T-cell (primary cell): Measurements from ENCODE around the gene DNMT3A. TPM values are rescaled to one million over a fixed set of nuclear protein-coding genes. Genes with fewer than 3 reads are reported as not detected.

Source experiments
- ATAC-seq, 4 experiments: fragments of 200-7000 bp in 3 of 4; fragments of 150-1000 bp in 1 of 4; cut with Tn5 transposase; replicated peaks in 1 of 4; 1 replicate in 3 of 4; 2 replicates in 1 of 4; pipeline ENCODE4 v1.10.0; 2021; ENCODE audit warnings: moderate library complexity in 3 of 4, mild to moderate bottlenecking in 2 of 4, moderate number of reproducible peaks in 1 of 4
- CTCF ChIA-PET, 2 donors: fragments of 300-600 bp; sonication (Branson Sonifier 250); formaldehyde crosslinking; loops; one replicate each; lab custom pipeline; 2022; ENCODE audit warnings: antibody characterized with exemption in 2 of 2; lab: Charles Lee
- POLR2A ChIA-PET, 2 donors: fragments of 300-600 bp; sonication (Branson Sonifier 250); formaldehyde crosslinking; loops; one replicate each; lab custom pipeline; 2022; ENCODE audit warnings: antibody characterized with exemption in 2 of 2; lab: Charles Lee
- DNase-seq, 35 experiments: peaks; one replicate each; pipeline versions ENCODE4 v3.0.0 to v3.0.0-alpha.2; 2013 to 2023
- H3K27ac ChIP-seq: one replicate; pipeline ENCODE4 v1.5.1; 2013; ENCODE audit warnings: low read length
- H3K27me3 ChIP-seq, 2 experiments: replicated peaks in 1 of 2; 1 replicate in 1 of 2; 2 replicates in 1 of 2; pipeline versions ENCODE4 v1.6.1 to v1.7.0; 2013; ENCODE audit warnings: low read length in 1 of 2, mixed read lengths in 1 of 2; ENCODE audit not compliant: control insufficient read depth in 2 of 2, insufficient read depth in 2 of 2; ENCODE audit errors: extremely low read depth in 1 of 2
- H3K36me3 ChIP-seq, 2 donors: 1 replicate in 1 of 2; 2 replicates in 1 of 2; pipeline versions ENCODE4 v1.6.1 to v1.7.0; 2013; ENCODE audit warnings: low read length in 1 of 2; ENCODE audit not compliant: control insufficient read depth in 2 of 2, insufficient read depth in 1 of 2; ENCODE audit errors: extremely low read depth in 1 of 2
- H3K4me1 ChIP-seq, 2 experiments: 1 replicate in 1 of 2; 2 replicates in 1 of 2; pipeline versions ENCODE4 v1.6.1 to v1.7.0; 2013; ENCODE audit warnings: low read length in 2 of 2, mixed read lengths in 1 of 2; ENCODE audit not compliant: insufficient read depth in 2 of 2, control insufficient read depth in 1 of 2; ENCODE audit errors: extremely low read depth in 1 of 2
- H3K4me3 ChIP-seq, 2 donors: 1 replicate in 1 of 2; 2 replicates in 1 of 2; pipeline versions ENCODE4 v1.5.1 to v1.7.0; 2013; ENCODE audit warnings: mild to moderate bottlenecking in 2 of 2, low read length in 1 of 2, moderate library complexity in 1 of 2; ENCODE audit not compliant: control insufficient read depth in 1 of 2; ENCODE audit errors: extremely low read depth in 1 of 2
- H3K9me3 ChIP-seq: 2 replicates; pipeline ENCODE4 v1.7.0; 2013
- H3K27ac Mint-ChIP-seq, 2 donors: one replicate each; pipeline ENCODE4 v1.8.0; 2020 to 2021; ENCODE audit warnings: mild to moderate bottlenecking in 2 of 2, mixed read lengths in 2 of 2
- H3K27me3 Mint-ChIP-seq, 2 donors: one replicate each; pipeline ENCODE4 v1.8.0; 2021 to 2022; ENCODE audit warnings: mixed read lengths in 2 of 2
- H3K36me3 Mint-ChIP-seq: one replicate; pipeline ENCODE4 v1.8.0; 2021; ENCODE audit warnings: mixed read lengths
- H3K4me1 Mint-ChIP-seq, 3 donors: one replicate each; pipeline ENCODE4 v1.8.0; 2020 to 2022; ENCODE audit warnings: mixed read lengths in 3 of 3, mild to moderate bottlenecking in 1 of 3
- H3K4me3 Mint-ChIP-seq, 3 donors: one replicate each; pipeline ENCODE4 v1.8.0; 2020 to 2022; ENCODE audit warnings: mild to moderate bottlenecking in 3 of 3, mixed read lengths in 3 of 3, moderate library complexity in 3 of 3
- H3K9me3 Mint-ChIP-seq, 3 donors: one replicate each; pipeline ENCODE4 v1.8.0; 2020 to 2022; ENCODE audit warnings: mixed read lengths in 3 of 3
- WGBS: methylation state at CpG from one replicate; pipeline ENCODE4 v1.1.5; 2013; ENCODE audit warnings: missing lambda C conversion rate; ENCODE audit not compliant: insufficient coverage; 5-methylcytosine and 5-hydroxymethylcytosine counted together
- total RNA-seq, 35 experiments: library from RNA in 6 of 35; stranded (reverse) in 6 of 35; fragments of 120-200 nt in 1 of 35; gene quantifications; one replicate each; pipeline versions ENCODE4 v1.2.1 to v1.2.4 and lab custom pipeline; 2013 to 2026

The DNMT3A gene
- total RNA-seq (100 to 1,000 TPM in 1 of 5 donors, 10 to 100 TPM in 4; 78.7 to 125 (median 93.2) TPM), total RNA-seq (lab: John Stamatoyannopoulos, UW) (72.1 to 173 (median 147) reads per million in 29 experiments)
- 41.0 TPM for total RNA-seq (2013)

- peak; percentile 45 to 65 (median 64) for ATAC-seq
- Histone ChIP-seq H3K4me1 (peaks cover 22 to 45% of the 10 kb centered on the region in 2 experiments), H3K36me3 (no peaks in the 10 kb centered on the region), H3K4me3 (peak within 1 kb of the TSS; percentile 42 to 59), H3K27ac (no peak within 1 kb of the TSS), H3K9me3 (no peaks in the 10 kb centered on the region), H3K27me3 (peaks cover 0 to 3% of the 10 kb centered on the region in 2 experiments)
- DNase-seq: peak in 32 of 35 experiments; percentile 29 to 77 (median 49)
- H3K27ac Mint-ChIP-seq: peak within 1 kb of the TSS in 1 of 2 donors; percentile 59
- H3K36me3 Mint-ChIP-seq: no peaks in the 10 kb centered on the region
- H3K9me3 Mint-ChIP-seq: no peaks in the 10 kb centered on the region
- peak within 1 kb of the TSS; percentile 74 to 81 (median 81) for H3K4me3 Mint-ChIP-seq
- CTCF ChIA-PET: interaction anchor here in 1 of 2 donors (1.8 kb wide), 1 partner anchor 20 kb away, joined by 9 read pairs; no protein-coding TSS in a partner anchor
- 0% methylated on average over 87 of the region's 100 CpGs for WGBS
- H3K27me3 Mint-ChIP-seq: no peaks in the 10 kb centered on the region
- peaks cover 29 to 33% (median 31%) of the 10 kb centered on the region in 3 donors for H3K4me1 Mint-ChIP-seq
- POLR2A ChIA-PET: no interaction called here
Observed at GRCh38 chr2:25341753-25342371, at the start of gene DNMT3A. Gene DNMT3A, minus strand, starts transcription at chr2:25341925. Its CDS starts 27,941 bp downstream, at chr2:25313984.

DNA sequence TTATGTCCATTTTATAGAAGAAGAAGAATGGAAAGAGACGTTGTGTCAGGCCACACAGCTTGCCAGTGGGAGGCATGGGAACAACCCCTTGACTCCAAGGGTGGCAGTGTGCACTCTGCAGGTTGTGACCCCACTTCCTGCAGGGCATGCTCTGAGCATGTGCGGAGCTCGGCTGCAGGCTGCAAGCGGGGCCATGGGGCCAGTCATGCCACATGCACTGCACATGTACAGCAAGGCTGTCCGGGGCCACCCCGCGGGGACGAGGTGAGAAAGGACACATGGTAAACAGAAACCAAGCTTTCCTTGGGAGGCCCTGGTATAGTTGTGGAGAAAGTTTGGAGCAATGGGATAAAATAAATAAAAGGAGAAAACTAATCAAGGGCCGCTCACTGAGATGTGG lies 47.4 kb upstream of the DNMT3A start:
- H3K27ac ChIP-seq: no peak overlapping the region
- H3K27me3 Mint-ChIP-seq: no peaks in the 10 kb centered on the region
- POLR2A ChIA-PET: no interaction called here
- H3K27me3 ChIP-seq: no peaks in the 10 kb centered on the region
- no peaks in the 10 kb centered on the region for H3K9me3 ChIP-seq
- H3K9me3 Mint-ChIP-seq: no peaks in the 10 kb centered on the region
- H3K4me1 Mint-ChIP-seq: peaks cover 0 to 17% (median 3%) of the 10 kb centered on the region in 3 donors
- no peak for DNase-seq
- no peak overlapping the region for H3K4me3 ChIP-seq
- ATAC-seq: no peak
- WGBS: 88% methylated on average over 4 of the region's 9 CpGs
- H3K27ac Mint-ChIP-seq: no peak overlapping the region
- H3K4me3 Mint-ChIP-seq: no peak overlapping the region
- H3K4me1 ChIP-seq: no peaks in the 10 kb centered on the region
- CTCF ChIA-PET: interaction anchor here in 1 of 2 donors (0.5 kb wide), 1 partner anchor 503 kb away, joined by 11 read pairs; no protein-coding TSS in a partner anchor
- peaks cover 0 to 18% of the 10 kb centered on the region in 2 donors for H3K36me3 ChIP-seq
- peaks cover 51% of the 10 kb centered on the region for H3K36me3 Mint-ChIP-seq

GRCh38 chr2:25388491-25388890 lies 46.8 kb upstream of the DNMT3A start:
- ChIA-PET CTCF (no interaction called here), POLR2A (no interaction called here)
- H3K4me1 Mint-ChIP-seq: peaks cover 0 to 17% (median 3%) of the 10 kb centered on the region in 3 donors
- Histone ChIP-seq H3K36me3 (peaks cover 0 to 18% of the 10 kb centered on the region in 2 donors), H3K27ac (no peak overlapping the region), H3K4me1 (no peaks in the 10 kb centered on the region), H3K9me3 (no peaks in the 10 kb centered on the region), H3K4me3 (no peak overlapping the region), H3K27me3 (no peaks in the 10 kb centered on the region)
- DNase-seq (no peak), ATAC-seq (peak in 1 of 4 experiments; percentile 55)
- no peak overlapping the region for H3K4me3 Mint-ChIP-seq
- WGBS: 86% methylated on average over 1 of the region's 6 CpGs
- no peak overlapping the region for H3K27ac Mint-ChIP-seq
- no peaks in the 10 kb centered on the region for H3K9me3 Mint-ChIP-seq
- no peaks in the 10 kb centered on the region for H3K27me3 Mint-ChIP-seq
- H3K36me3 Mint-ChIP-seq: peaks cover 45% of the 10 kb centered on the region

DNA sequence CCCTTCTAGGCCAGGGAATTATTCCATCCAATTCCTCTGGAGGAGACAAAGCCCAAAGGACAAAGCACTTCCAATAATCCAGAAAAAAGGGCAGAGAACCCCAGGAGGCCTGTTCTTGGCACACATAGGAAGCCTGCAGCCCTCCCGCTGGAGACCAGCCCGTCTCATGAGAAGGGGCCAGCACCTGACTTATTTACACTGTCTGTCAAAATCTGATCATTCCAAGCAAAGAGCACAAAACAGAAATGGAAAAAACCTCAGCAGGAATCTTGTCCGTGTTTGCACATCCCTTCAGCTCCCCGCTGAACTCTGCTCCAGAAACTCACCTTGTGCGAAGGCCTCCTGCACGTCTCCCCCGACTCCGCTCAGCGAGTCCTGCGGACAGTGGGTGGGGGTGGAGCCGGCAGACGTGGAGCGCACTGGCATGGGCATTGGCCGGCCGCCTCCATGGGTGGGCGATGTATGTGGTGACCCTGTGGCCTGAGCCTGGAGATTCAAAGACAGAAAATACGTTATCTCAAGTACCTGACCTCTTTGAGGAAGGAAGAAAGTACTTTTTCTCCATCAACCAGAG lies 46.2 kb upstream of the DNMT3A start:
- H3K9me3 Mint-ChIP-seq: no peaks in the 10 kb centered on the region
- H3K4me1 ChIP-seq: no peaks in the 10 kb centered on the region
- no peak for DNase-seq
- H3K27ac ChIP-seq: no peak overlapping the region
- H3K36me3 ChIP-seq: peaks cover 0 to 18% of the 10 kb centered on the region in 2 donors
- H3K4me1 Mint-ChIP-seq: peaks cover 0 to 17% (median 3%) of the 10 kb centered on the region in 3 donors
- no peaks in the 10 kb centered on the region for H3K27me3 ChIP-seq
- no peaks in the 10 kb centered on the region for H3K9me3 ChIP-seq
- no peak for ATAC-seq
- H3K27ac Mint-ChIP-seq: no peak overlapping the region
- no peaks in the 10 kb centered on the region for H3K27me3 Mint-ChIP-seq
- H3K4me3 ChIP-seq: no peak overlapping the region
- peaks cover 45% of the 10 kb centered on the region for H3K36me3 Mint-ChIP-seq
- WGBS: 97% methylated on average over 12 of the region's 17 CpGs
- H3K4me3 Mint-ChIP-seq: peak overlapping the region in 1 of 3 donors; percentile 12
- ChIA-PET POLR2A (no interaction called here), CTCF (no interaction called here)

DNA sequence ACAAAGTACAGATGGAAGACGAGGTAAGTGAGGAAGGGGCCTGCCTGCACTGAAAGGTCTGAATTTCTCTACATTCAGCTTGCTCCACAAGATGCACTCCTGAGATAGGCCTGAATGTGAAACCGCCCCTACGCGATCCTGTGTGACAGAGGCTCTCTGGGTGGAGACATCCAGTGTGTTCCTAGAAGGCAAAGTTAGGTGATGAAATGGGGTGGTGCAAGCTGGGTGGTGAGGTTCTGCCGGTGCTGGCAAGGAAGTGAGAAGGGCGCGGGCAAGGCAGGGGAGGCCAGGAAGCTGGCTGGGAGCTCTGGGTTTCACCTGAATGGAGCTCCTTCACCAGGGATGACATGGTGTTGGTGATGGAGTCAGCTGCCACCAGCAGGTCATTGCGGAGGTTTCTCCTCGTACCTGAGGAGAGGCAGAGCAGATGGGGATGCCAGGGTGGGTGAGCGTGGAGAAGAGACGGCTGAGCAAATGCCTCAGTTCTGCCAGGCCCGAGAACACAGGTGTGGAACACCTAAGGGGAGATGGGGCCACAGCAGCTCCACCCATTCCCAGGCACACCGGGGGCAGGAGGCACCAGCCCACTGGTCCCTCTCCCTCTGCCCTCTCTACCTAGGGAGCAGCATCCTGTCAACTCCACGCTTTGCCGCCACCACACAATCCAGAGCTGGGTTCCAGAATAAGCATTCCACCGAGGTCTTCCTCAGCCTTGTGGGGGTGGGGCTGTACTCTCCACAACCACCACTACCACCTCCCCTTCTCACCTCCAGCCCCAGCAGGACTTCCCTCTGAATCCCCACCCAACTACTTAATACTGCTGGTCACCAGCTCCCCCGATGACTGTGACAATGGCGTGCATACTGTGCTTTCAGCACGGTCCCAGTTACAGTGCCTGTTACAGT lies 45.5 kb upstream of the DNMT3A start:
- Histone ChIP-seq H3K4me3 (no peak overlapping the region), H3K36me3 (peaks cover 0 to 18% of the 10 kb centered on the region in 2 donors), H3K4me1 (no peaks in the 10 kb centered on the region), H3K27ac (no peak overlapping the region), H3K9me3 (no peaks in the 10 kb centered on the region), H3K27me3 (no peaks in the 10 kb centered on the region)
- WGBS: 91% methylated on average over 15 of the region's 19 CpGs
- peak overlapping the region in 1 of 2 donors; percentile 1 for H3K27ac Mint-ChIP-seq
- H3K4me3 Mint-ChIP-seq: no peak overlapping the region
- no peak for DNase-seq
- ChIA-PET POLR2A (interaction anchor here in 1 of 2 donors (0.6 kb wide), 1 partner anchor 266 kb away, joined by 3 read pairs; no protein-coding TSS in a partner anchor), CTCF (interaction anchor here in 1 of 2 donors (1.6 kb wide), 1 partner anchor 25 kb away, joined by 4 read pairs; no protein-coding TSS in a partner anchor)
- no peak for ATAC-seq
- no peaks in the 10 kb centered on the region for H3K9me3 Mint-ChIP-seq
- H3K4me1 Mint-ChIP-seq: peaks cover 0 to 17% (median 3%) of the 10 kb centered on the region in 3 donors
- H3K27me3 Mint-ChIP-seq: no peaks in the 10 kb centered on the region
- peaks cover 39% of the 10 kb centered on the region for H3K36me3 Mint-ChIP-seq

- Mint-ChIP-seq H3K36me3 (peaks cover 33% of the 10 kb centered on the region), H3K4me1 (peaks cover 0 to 17% (median 3%) of the 10 kb centered on the region in 3 donors), H3K27ac (no peak overlapping the region), H3K9me3 (no peaks in the 10 kb centered on the region), H3K27me3 (no peaks in the 10 kb centered on the region), H3K4me3 (no peak overlapping the region)
- WGBS: 89% methylated on average over 5 of the region's 8 CpGs
- CTCF ChIA-PET: interaction anchor here in 1 of 2 donors (1.6 kb wide), 1 partner anchor 24 kb away, joined by 4 read pairs; no protein-coding TSS in a partner anchor
- no peak overlapping the region for H3K4me3 ChIP-seq
- DNase-seq (no peak), ATAC-seq (no peak)
- POLR2A ChIA-PET: no interaction called here
- peaks cover 0 to 18% of the 10 kb centered on the region in 2 donors for H3K36me3 ChIP-seq
- no peak overlapping the region for H3K27ac ChIP-seq
- H3K27me3 ChIP-seq: no peaks in the 10 kb centered on the region
- no peaks in the 10 kb centered on the region for H3K9me3 ChIP-seq
- H3K4me1 ChIP-seq: no peaks in the 10 kb centered on the region
Observed at GRCh38 chr2:25385910-25386309, 44.2 kb upstream of the DNMT3A start.
